GM21529 (cell line): Measurements from ENCODE around the gene TMEM59L.

Experiments used
- ATAC-seq: cut with Tn5 transposase; IDR thresholded peaks from one replicate; pipeline ENCODE4 v1.9.1; 2021; ENCODE audit not compliant: unreplicated experiment

The TMEM59L gene

GRCh38 chr19:18657590-18658365, 45.1 kb downstream of the TMEM59L start:
- ATAC-seq: peak; percentile 49

GRCh38 chr19:18658366-18658855, 45.7 kb downstream of the TMEM59L start:
- no peak for ATAC-seq

- ATAC-seq: no peak
These were observed 46.8 kb downstream of the TMEM59L start for GRCh38 chr19:18659281-18660050.

GRCh38 chr19:18660051-18660910, 47.6 kb downstream of the TMEM59L start:
- no peak for ATAC-seq

GRCh38 chr19:18660939-18661670, 48.4 kb downstream of the TMEM59L start:
- ATAC-seq: no peak

GRCh38 chr19:18662972-18663732, 50.5 kb downstream of the TMEM59L start:
- no peak for ATAC-seq

- no peak for ATAC-seq
These were observed 51.4 kb downstream of the TMEM59L start for GRCh38 chr19:18663940-18664530.

GRCh38 chr19:18665771-18666202, 53.1 kb downstream of the TMEM59L start:
- no peak for ATAC-seq

- ATAC-seq: no peak
These were observed 53.6 kb downstream of the TMEM59L start for GRCh38 chr19:18666317-18666716.

- ATAC-seq: no peak
These were observed 54.1 kb downstream of the TMEM59L start for GRCh38 chr19:18666784-18667183.

- ATAC-seq: no peak
These were observed 55.0 kb downstream of the TMEM59L start for GRCh38 chr19:18667531-18668251.

- no peak for ATAC-seq
These were observed 55.6 kb downstream of the TMEM59L start for GRCh38 chr19:18668252-18668631.

GRCh38 chr19:18668744-18669523, 56.3 kb downstream of the TMEM59L start:
- no peak for ATAC-seq

GRCh38 chr19:18669524-18669817, 56.8 kb downstream of the TMEM59L start:
- ATAC-seq: no peak

- ATAC-seq: no peak
These were observed 57.2 kb downstream of the TMEM59L start for GRCh38 chr19:18669883-18670282.

- no peak for ATAC-seq
These were observed 57.6 kb downstream of the TMEM59L start for GRCh38 chr19:18670312-18670711.
